Mucosa of stomach (tissue), 1 donor: Measurements from ENCODE around the gene PLA2G4D.
"Not testable (repeated sequence)": the region's sequence is repeated elsewhere in the genome, so short reads cannot be mapped to it uniquely, and the experiment has no call there.

Source experiments
- H3K27me3 ChIP-seq: one replicate; pipeline ENCODE4 v1.7.0; 2013; ENCODE audit warnings: mild to moderate bottlenecking, low read length; ENCODE audit not compliant: control insufficient read depth, insufficient read depth
- H3K36me3 ChIP-seq: one replicate; pipeline ENCODE4 v1.7.0; 2013; ENCODE audit warnings: low read length; ENCODE audit not compliant: control insufficient read depth, insufficient read depth
- H3K4me1 ChIP-seq: one replicate; pipeline ENCODE4 v1.7.0; 2013; ENCODE audit warnings: mild to moderate bottlenecking, low read length; ENCODE audit not compliant: control insufficient read depth, insufficient read depth
- H3K4me3 ChIP-seq: one replicate; pipeline ENCODE4 v1.7.0; 2013; ENCODE audit warnings: low read length
- H3K9ac ChIP-seq: one replicate; pipeline ENCODE4 v1.7.0; 2013; ENCODE audit warnings: mild to moderate bottlenecking, low read length, moderate library complexity
- H3K9me3 ChIP-seq: one replicate; pipeline ENCODE4 v1.7.0; 2013; ENCODE audit warnings: mild to moderate bottlenecking, low read length, moderate library complexity; ENCODE audit not compliant: control insufficient read depth
- donor health status: Pancreatic carcinoma.

Gene PLA2G4D

DNA sequence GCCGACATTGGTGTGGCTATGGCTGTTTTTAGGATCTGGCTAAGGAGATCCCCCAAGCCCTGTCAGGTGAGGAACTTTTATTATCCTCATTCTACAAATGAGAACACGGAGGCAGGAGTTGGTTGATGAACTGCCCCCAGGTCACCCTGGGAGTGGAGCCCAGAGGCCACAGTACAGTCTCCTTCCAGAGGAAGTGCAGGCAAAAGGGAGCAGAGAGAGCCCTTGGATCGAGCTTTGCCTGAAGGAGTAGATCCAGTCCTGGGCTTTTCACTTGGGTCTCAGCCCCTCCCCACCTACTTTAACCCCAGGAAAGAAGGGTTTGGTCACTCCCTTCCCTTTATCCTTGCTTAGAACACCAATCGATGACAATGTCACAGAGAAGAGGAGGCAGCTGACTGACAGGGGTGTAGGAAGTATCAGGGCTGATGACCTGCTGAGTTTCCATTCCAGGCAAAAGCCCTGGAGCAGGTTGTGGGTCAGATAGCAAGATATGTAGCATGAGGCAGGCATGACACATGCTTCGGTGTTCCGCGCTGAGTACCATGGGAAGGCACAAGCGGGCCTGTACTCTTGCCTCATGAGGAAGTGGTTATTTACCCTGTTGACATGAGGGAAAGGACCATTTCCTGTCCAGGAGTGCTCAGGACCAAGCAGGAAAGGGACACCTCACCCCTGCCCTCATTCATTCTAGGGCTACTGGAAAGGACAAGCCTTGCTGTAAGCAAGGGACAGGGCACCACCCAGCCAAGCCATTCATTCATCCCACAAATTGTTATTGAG is 5.8 kb upstream of the PLA2G4D start:
- Histone ChIP-seq H3K9ac (no peak overlapping the region), H3K4me1 (peaks cover 17% of the 10 kb centered on the region), H3K4me3 (no peak overlapping the region), H3K36me3 (no peaks in the 10 kb centered on the region), H3K27me3 (no peaks in the 10 kb centered on the region), H3K9me3 (no peaks in the 10 kb centered on the region)

DNA sequence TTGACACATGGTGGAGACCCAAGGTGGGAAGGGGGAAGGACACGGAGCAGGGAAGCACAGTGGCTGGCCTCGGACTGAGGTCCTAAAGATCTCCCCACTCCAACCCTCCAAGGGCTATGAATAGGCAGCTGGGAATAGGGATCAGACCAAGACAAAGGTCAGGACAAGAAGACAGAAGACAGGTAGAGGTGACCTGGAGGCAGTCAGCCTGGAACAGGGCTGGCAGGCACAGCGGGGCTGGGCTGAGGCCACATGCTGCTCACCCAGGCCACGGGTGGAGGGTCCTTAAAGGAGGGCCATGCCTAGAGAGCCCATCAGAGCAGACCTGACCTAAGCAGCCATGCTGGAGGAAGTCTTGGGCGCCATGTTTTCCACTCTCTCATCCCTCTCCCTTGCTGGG is 2.7 kb upstream of the PLA2G4D start:
- Histone ChIP-seq H3K9ac (no peak overlapping the region), H3K27me3 (no peaks in the 10 kb centered on the region), H3K4me1 (peaks cover 16% of the 10 kb centered on the region), H3K36me3 (no peaks in the 10 kb centered on the region), H3K9me3 (no peaks in the 10 kb centered on the region), H3K4me3 (no peak overlapping the region)

DNA sequence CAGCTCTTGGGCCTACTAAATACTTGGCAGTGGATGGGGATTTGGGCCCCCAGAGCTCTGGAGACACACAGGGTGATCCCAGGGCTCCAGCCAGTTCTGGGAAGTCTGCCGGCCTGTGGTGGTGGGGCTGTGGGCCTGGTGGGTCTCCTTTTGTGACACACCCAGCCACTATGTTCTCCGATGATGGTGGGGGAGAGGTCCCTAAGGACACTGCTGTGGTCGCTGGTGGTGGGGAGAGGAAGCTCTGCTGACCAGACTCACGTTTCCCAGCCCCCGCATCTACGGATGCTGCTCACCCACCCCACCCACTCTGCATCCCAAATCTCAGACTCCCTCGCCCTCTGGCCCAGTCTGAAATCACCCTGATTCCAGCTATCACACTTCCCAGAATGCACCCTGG is 396 bp downstream of the PLA2G4D start:
- H3K4me1 ChIP-seq = peaks cover 18% of the 10 kb centered on the region
- no peak overlapping the region for H3K4me3 ChIP-seq
- no peaks in the 10 kb centered on the region for H3K9me3 ChIP-seq
- no peaks in the 10 kb centered on the region for H3K27me3 ChIP-seq
- no peak overlapping the region for H3K9ac ChIP-seq
- no peaks in the 10 kb centered on the region for H3K36me3 ChIP-seq

DNA sequence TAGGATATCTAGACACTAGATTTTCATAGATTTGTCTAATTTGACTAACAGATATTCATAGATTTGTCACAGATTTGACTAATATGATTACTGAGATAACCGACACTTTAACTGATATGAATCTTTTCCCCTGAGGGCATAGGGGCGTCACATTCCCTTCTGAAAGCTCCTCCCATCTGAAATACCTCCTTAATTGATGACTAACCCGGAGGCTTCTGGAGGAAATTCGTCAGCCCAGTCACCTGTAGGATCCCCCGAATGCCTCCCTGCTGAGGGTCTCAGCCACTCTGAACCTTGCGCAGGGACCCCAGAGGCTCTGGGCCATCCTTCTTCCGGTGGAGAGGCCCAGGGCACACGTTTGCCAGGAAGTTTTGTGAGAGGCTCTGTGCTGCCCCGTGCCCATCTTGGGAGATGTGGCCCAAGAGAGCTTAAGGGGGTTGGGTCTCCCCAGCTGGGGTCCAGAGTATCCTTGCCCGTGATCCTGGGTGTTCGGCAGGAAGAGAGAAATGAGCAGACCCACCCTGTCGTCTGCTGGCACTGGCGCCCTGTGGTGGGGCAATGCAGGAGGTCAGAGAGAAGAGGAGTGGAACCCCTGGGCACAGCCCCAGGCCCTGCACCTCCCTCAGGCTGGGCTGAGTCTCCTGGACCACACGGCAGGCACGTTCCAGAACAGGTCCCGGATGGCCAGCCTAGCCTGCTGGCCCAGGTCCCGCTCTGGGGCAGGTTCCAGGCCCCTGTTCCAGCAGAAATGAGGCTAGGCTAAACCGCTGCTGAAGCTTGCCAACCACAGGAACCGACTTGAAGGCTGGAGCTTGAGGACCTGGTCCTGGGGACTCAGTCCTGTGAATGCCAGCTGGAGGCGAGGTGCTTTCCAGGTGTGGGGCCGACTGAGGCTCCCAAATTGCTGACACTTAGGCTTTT is 1.7 kb downstream of the PLA2G4D start:
- no peaks in the 10 kb centered on the region for H3K9me3 ChIP-seq
- H3K4me1 ChIP-seq = peaks cover 31% of the 10 kb centered on the region
- H3K36me3 ChIP-seq = no peaks in the 10 kb centered on the region
- no peak overlapping the region for H3K4me3 ChIP-seq
- H3K27me3 ChIP-seq = no peaks in the 10 kb centered on the region
- no peak overlapping the region for H3K9ac ChIP-seq

DNA sequence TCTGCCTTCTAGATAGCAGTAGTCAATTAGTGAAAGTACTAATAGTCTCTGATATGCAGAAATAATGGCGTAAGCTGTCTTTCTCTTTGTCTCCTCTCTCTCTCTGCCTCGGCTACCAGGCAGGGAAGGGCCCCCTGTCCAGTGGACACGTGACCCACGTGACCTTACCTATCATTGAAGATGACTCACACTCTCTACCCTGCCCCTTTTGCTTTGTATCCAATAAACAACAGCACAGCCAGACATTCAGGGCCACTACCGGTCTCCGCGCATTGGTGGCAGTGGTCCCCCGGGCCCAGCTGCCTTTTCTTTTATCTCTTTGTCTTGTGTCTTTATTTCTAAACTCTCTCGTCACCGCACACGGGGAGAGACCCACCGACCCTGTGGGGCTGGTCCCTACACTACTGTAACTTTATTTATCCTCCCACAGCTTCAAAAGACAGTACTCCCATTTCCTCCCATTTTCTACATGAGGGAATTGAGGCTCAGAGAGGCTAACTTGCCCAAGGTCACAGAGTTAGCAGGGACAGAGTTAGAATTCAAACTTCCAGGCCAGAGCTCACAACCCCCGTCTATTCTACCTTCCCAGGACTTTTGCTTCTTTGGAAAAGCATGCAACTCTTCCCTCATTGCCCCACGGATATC is 2.5 kb downstream of the PLA2G4D start:
- H3K9me3 ChIP-seq, H3K4me3 ChIP-seq, H3K9ac ChIP-seq, H3K36me3 ChIP-seq, H3K27me3 ChIP-seq: not testable (repeated sequence)
- peaks cover 32% of the 10 kb centered on the region for H3K4me1 ChIP-seq

DNA sequence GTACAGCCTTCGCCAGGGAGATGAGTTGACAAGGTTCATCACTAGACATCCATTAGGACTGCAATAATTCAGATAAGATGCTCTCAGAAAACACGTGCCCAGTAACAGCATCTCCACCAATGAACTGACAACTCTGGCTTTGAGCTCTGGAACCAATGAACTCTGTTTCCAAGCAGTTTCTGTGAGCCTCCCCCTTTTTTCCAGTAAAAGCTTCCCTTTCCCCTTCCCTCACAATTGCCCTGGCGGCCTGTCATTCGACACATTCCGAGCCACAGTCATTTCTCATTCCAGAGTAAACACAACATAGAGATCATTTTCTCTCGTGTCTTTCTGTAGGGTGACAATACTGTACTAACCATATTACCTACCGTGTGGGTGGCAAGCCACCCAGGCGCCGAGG is 3.6 kb downstream of the PLA2G4D start:
- H3K4me3 ChIP-seq = no peak overlapping the region
- H3K9me3 ChIP-seq = no peaks in the 10 kb centered on the region
- H3K9ac ChIP-seq = no peak overlapping the region
- H3K36me3 ChIP-seq = no peaks in the 10 kb centered on the region
- peaks cover 32% of the 10 kb centered on the region for H3K4me1 ChIP-seq
- no peaks in the 10 kb centered on the region for H3K27me3 ChIP-seq

DNA sequence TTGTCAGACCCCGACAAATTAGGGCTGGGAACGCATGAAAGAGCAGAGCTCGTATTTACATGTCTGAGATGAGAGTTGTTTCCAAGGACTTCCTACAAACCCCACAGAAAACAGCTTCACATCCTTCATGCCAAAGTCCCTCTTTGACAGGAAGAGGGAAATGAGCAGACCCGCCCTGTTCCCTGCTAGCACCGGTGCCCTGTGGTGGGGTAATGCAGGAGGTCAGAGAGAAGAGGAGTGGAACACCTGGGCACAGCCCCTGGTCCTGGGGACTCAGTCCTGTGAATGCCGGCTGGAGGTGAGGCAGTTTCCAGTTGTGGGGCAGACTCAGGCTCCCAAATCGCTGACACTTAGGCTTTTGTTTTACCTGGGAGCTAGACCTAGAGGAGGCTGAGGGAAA is 4.0 kb downstream of the PLA2G4D start:
- Histone ChIP-seq H3K27me3 (no peaks in the 10 kb centered on the region), H3K9me3 (no peaks in the 10 kb centered on the region), H3K4me1 (peaks cover 32% of the 10 kb centered on the region), H3K9ac (no peak overlapping the region), H3K4me3 (no peak overlapping the region), H3K36me3 (no peaks in the 10 kb centered on the region)

DNA sequence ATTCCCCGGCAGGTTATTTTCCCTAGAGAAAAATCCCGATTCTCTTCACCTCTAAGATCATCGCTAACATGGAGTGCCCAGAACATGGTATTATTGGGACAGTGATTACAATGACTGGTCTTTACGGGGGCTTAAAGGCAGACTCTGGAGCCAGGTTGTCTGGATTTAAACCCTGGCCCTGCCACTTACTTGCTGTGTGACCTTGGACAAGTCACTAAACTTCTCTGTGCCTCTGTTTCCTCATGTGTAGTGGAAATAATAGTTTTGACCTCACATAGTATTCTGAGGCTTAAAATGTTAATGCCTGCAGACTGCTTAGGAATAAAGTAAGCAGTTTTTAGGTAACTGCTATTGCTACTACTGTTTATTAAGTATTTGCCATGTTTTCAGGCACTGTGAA is 4.4 kb downstream of the PLA2G4D start:
- Histone ChIP-seq H3K4me1 (peaks cover 36% of the 10 kb centered on the region), H3K9ac (no peak overlapping the region), H3K9me3 (no peaks in the 10 kb centered on the region), H3K4me3 (no peak overlapping the region), H3K36me3 (no peaks in the 10 kb centered on the region), H3K27me3 (no peaks in the 10 kb centered on the region)

DNA sequence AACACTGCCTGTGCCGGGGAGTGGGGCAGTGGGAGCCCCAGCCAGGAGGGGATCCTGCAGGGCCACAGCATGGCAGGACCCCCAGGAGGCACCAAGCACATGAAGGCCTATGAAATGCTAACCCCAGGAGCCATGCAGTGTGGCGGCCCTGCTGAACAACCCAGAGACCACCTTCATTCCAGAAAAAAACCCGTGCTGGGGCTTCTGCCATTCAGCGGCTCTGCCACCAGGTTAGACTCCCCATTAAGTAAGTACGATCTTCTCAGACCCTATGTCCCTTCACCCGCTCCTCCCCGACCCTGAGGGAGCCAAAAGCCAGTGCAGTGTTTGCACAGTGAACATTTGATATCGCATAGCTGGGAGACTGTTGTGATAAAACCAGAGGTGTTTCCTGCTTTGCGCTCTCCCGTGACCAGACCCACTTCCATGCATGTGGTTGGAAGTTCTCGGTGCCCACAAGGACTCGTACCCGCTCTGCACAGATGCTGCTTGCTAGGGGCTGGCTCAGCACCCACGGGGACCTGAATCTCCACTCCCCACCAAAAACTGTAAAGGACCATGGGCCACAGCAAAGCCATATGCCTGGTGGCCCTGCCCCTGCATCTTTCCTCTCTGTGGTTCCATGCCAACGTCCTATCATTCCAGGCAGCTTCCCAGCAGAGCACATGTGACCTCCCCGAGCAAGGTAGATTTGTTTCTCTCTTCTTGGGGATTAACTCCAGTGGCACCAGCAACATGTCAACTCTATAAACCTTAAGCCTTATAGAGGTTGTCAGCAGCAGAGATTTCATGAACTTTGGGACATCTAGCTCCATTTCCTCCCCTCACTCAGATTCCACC is 5.3 kb downstream of the PLA2G4D start:
- no peak overlapping the region for H3K4me3 ChIP-seq
- no peaks in the 10 kb centered on the region for H3K9me3 ChIP-seq
- H3K27me3 ChIP-seq = no peaks in the 10 kb centered on the region
- no peak overlapping the region for H3K9ac ChIP-seq
- H3K36me3 ChIP-seq = no peaks in the 10 kb centered on the region
- peaks cover 45% of the 10 kb centered on the region for H3K4me1 ChIP-seq

DNA sequence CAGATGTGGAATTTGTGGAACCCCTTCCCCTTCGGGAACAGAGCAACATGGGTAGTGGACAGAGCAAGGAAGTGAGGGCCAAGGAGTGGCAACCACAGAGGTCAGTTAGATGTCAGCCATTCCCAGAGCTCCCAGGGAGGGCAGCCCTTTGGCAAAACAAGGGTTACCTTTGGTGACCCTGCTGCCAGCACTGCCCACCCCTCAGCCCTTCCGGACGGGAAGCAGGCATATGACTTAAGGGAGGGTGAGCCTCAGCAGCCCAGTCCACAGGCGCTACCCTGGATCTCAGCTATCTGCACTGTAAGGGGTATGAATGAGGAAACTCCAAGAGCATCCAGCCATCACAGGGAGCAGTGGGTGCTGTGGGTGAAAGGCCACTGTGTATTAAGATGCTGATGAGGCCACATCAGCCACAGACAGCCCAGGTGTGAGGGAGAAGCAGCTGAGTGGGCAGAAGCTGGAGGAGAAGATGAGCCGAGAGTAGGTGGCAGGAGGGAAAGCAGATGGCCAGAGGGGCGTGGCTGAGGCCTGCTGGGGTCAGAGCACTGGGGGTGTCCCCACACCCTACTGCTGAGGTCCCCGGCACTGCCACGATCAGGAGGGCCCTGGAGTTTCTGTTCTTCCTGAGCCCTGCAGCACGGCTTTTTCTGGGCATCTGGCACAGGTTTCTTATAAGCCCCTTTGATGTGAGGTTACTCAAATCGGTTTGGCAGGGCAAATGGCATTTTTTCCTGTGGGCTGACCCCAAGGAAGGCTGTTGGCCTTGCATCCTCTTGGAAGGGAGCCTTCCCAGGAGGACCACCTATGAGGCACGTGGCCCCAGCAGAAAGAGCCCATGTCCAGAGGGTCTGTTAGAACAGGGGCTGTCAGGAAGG is 6.2 kb downstream of the PLA2G4D start:
- Histone ChIP-seq H3K9me3 (no peaks in the 10 kb centered on the region), H3K4me3 (no peak overlapping the region), H3K27me3 (no peaks in the 10 kb centered on the region), H3K4me1 (peaks cover 53% of the 10 kb centered on the region), H3K36me3 (no peaks in the 10 kb centered on the region), H3K9ac (no peak overlapping the region)

DNA sequence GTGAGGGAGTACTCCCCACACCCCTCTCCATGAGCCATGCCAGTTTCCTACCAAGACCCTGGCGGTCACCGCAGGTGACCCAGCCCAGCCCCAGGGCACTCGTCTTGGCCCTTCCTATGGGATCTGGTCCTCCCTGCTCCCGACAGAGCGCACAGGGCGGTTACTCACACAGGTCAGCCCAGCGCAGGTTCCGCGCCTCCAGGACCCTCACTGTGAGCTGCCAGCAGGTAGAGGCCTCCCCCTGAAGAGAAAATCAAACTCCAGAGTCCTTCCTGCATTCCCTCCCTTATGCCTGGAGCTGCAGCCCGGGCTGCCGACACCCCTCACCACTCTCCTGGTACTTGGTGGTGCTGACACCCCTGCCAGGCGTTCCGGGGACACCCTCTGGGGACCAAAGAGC is 6.9 kb downstream of the PLA2G4D start:
- no peaks in the 10 kb centered on the region for H3K27me3 ChIP-seq
- H3K4me3 ChIP-seq = no peak overlapping the region
- H3K4me1 ChIP-seq = peaks cover 53% of the 10 kb centered on the region
- no peaks in the 10 kb centered on the region for H3K9me3 ChIP-seq
- H3K36me3 ChIP-seq = no peaks in the 10 kb centered on the region
- no peak overlapping the region for H3K9ac ChIP-seq
